Measurements from ENCODE around the gene SKIC3. TPM values are rescaled to one million over a fixed set of nuclear protein-coding genes. Genes with fewer than 3 reads are reported as not detected.
A peak's percentile ranks its signal among the peaks of the same experiment; 100 is the strongest.

The SKIC3 gene
- total and polyA plus RNA-seq, 2 of the 13 experiments (the other 11 are each of a cell fraction or from before 2014, with no cell fraction given) = 36.9 to 61.5 TPM

GRCh38 chr5:95554647-95555548, at the start of gene SKIC3, which contains the start of gene ARSK (continued):
- TF ChIP-seq SNRNP70 (IDR thresholded peaks at IDR 0.05; ENCODE audit: low read depth, low read length) (no peak), ZNF781 (CRISPR knock-in tag; IDR thresholded peaks at IDR 0.05; ENCODE audit: borderline replicate concordance, not compliant biosample characterization) (peak; percentile 22), PHF8 (CRISPR knock-in tag; IDR thresholded peaks at IDR 0.05) (peak; percentile 80), EHMT2 (IDR thresholded peaks at IDR 0.05; ENCODE audit: borderline replicate concordance, low read depth, low read length) (no peak), ZNF24 (IDR thresholded peaks at IDR 0.05) (no peak), ZNF230 (CRISPR knock-in tag; IDR thresholded peaks at IDR 0.05) (0 out of 2 replicates have a peak, but pooled peaks have one; percentile 27), TBX2 (CRISPR knock-in tag; IDR thresholded peaks at IDR 0.05; ENCODE audit: borderline replicate concordance) (peak; percentile 77), THAP9 (CRISPR knock-in tag; IDR thresholded peaks at IDR 0.05; ENCODE audit: borderline replicate concordance) (peak; percentile 76; the same call in 1 of the 2 replicates), ZBTB3 (CRISPR knock-in tag; IDR thresholded peaks at IDR 0.05; ENCODE audit: borderline replicate concordance, low read depth) (no peak), ADNP (CRISPR knock-in tag; IDR thresholded peaks at IDR 0.05) (no peak), THAP8 (CRISPR knock-in tag; IDR thresholded peaks at IDR 0.05; ENCODE audit: borderline replicate concordance) (peak; percentile 85; the same call in 1 of the 2 replicates), SMARCE1 (IDR thresholded peaks at IDR 0.05; ENCODE audit: borderline replicate concordance) (no peak), ERF (CRISPR knock-in tag; IDR thresholded peaks at IDR 0.05) (peak; percentile 72; the same call in 1 of the 2 replicates), ZBTB40 (IDR thresholded peaks at IDR 0.05) (no peak), ZBTB40 (CRISPR knock-in tag; IDR thresholded peaks at IDR 0.05) (peak; percentile 42; the same call in 1 of the 2 replicates), ZNF891 (CRISPR knock-in tag; IDR thresholded peaks at IDR 0.05) (no peak)
